ENCODE measurements around the gene PACRG. TPM values are rescaled to one million over a fixed set of nuclear protein-coding genes. Genes with fewer than 3 reads are reported as not detected.

The PACRG gene
- total and polyA plus RNA-seq, 4 donors, result 0.47 to 3.8 (median 2.4) TPM

GRCh38 chr6:163017801-163018200 is 290.0 kb downstream of the PACRG start:
- DNase-seq (ENCODE audit: low spot score), result no peak
- H3K36me3 ChIP-seq (ENCODE audit: control insufficient read depth in 4 of 4, insufficient read depth in 3 of 4, low read depth in 1 of 4, low read length in 3 of 4), result no peaks in the 10 kb centered on the region
- H3K4me3 ChIP-seq (ENCODE audit: low read depth in 1 of 3, low read length in 3 of 3), result no peak overlapping the region
- no peak overlapping the region for H3K27ac ChIP-seq (ENCODE audit: low read depth in 1 of 2, low read length in 2 of 2)
- WGBS, result 100% methylated on average over 1 of the region's 1 CpG
- no peaks in the 10 kb centered on the region for H3K4me1 ChIP-seq (ENCODE audit: control insufficient read depth in 4 of 4, insufficient read depth in 4 of 4, low read length in 3 of 4)
- H3K9me3 ChIP-seq (ENCODE audit: control insufficient read depth in 4 of 4, low read length in 3 of 4), result peaks cover 0 to under 1% (median 0%) of the 10 kb centered on the region in 4 donors
- H3K27me3 ChIP-seq (ENCODE audit: control insufficient read depth in 4 of 4, insufficient read depth in 4 of 4, low read length in 3 of 4), result no peaks in the 10 kb centered on the region
- no peak overlapping the region for H3K9ac ChIP-seq (ENCODE audit: low read depth in 1 of 2, low read length in 2 of 2)
- TF ChIP-seq SP1 (IDR thresholded peaks at IDR 0.05) (no peak), FOXA1 (IDR thresholded peaks at IDR 0.05) (no peak), HNF4A (conservative IDR thresholded peaks at IDR 0.05) (no peak), FOXA2 (IDR thresholded peaks at IDR 0.05) (no peak), EGR1 (IDR thresholded peaks at IDR 0.05; ENCODE audit: low read depth in 2 of 2) (no peak), YY1 (IDR thresholded peaks at IDR 0.05) (no peak), TAF1 (conservative IDR thresholded peaks at IDR 0.05) (no peak), GABPA (IDR thresholded peaks at IDR 0.05 in 1 of 2, conservative IDR thresholded peaks at IDR 0.05 in 1 of 2) (no peak), RXRA (IDR thresholded peaks at IDR 0.05) (no peak), JUND (IDR thresholded peaks at IDR 0.05) (no peak), NR2F2 (IDR thresholded peaks at IDR 0.05) (no peak), HNF4G (IDR thresholded peaks at IDR 0.05) (no peak), RAD21 (IDR thresholded peaks at IDR 0.05) (no peak)
- TF ChIP-seq, protein P1, sequence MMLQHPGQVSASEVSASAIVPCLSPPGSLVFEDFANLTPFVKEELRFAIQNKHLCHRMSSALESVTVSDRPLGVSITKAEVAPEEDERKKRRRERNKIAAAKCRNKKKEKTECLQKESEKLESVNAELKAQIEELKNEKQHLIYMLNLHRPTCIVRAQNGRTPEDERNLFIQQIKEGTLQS (IDR thresholded peaks at IDR 0.05), result no peak
- TF ChIP-seq, protein P2, sequence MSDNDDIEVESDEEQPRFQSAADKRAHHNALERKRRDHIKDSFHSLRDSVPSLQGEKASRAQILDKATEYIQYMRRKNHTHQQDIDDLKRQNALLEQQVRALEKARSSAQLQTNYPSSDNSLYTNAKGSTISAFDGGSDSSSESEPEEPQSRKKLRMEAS (IDR thresholded peaks at IDR 0.05), result no peak
- TF ChIP-seq, protein P3, sequence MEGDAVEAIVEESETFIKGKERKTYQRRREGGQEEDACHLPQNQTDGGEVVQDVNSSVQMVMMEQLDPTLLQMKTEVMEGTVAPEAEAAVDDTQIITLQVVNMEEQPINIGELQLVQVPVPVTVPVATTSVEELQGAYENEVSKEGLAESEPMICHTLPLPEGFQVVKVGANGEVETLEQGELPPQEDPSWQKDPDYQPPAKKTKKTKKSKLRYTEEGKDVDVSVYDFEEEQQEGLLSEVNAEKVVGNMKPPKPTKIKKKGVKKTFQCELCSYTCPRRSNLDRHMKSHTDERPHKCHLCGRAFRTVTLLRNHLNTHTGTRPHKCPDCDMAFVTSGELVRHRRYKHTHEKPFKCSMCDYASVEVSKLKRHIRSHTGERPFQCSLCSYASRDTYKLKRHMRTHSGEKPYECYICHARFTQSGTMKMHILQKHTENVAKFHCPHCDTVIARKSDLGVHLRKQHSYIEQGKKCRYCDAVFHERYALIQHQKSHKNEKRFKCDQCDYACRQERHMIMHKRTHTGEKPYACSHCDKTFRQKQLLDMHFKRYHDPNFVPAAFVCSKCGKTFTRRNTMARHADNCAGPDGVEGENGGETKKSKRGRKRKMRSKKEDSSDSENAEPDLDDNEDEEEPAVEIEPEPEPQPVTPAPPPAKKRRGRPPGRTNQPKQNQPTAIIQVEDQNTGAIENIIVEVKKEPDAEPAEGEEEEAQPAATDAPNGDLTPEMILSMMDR (IDR thresholded peaks at IDR 0.05; ENCODE audit: low read depth, low read length, missing input control), result no peak
- TF ChIP-seq, protein P4, sequence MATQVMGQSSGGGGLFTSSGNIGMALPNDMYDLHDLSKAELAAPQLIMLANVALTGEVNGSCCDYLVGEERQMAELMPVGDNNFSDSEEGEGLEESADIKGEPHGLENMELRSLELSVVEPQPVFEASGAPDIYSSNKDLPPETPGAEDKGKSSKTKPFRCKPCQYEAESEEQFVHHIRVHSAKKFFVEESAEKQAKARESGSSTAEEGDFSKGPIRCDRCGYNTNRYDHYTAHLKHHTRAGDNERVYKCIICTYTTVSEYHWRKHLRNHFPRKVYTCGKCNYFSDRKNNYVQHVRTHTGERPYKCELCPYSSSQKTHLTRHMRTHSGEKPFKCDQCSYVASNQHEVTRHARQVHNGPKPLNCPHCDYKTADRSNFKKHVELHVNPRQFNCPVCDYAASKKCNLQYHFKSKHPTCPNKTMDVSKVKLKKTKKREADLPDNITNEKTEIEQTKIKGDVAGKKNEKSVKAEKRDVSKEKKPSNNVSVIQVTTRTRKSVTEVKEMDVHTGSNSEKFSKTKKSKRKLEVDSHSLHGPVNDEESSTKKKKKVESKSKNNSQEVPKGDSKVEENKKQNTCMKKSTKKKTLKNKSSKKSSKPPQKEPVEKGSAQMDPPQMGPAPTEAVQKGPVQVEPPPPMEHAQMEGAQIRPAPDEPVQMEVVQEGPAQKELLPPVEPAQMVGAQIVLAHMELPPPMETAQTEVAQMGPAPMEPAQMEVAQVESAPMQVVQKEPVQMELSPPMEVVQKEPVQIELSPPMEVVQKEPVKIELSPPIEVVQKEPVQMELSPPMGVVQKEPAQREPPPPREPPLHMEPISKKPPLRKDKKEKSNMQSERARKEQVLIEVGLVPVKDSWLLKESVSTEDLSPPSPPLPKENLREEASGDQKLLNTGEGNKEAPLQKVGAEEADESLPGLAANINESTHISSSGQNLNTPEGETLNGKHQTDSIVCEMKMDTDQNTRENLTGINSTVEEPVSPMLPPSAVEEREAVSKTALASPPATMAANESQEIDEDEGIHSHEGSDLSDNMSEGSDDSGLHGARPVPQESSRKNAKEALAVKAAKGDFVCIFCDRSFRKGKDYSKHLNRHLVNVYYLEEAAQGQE (IDR thresholded peaks at IDR 0.05), result no peak

DNA sequence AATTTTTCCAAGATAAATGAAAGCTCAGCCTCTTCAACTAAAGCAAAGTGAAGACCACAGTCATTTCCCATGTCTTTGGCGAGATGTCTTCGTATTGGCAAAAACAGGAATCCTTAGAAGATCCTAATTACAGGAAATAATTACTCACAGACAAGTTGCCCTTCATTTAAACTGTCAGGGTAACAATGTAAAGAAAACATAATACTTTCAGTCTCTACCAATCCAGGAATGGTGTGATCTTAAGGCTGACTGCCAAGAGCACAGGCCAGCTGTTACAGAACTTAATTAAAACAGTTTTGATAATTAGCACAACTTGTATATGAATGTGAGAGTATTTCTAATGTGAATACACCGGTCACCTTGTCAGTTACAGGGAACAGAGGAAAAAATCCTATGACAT is 292.2 kb downstream of the PACRG start:
- Histone ChIP-seq H3K27ac (ENCODE audit: low read depth in 1 of 2, low read length in 2 of 2) (no peak overlapping the region), H3K9me3 (ENCODE audit: control insufficient read depth in 4 of 4, low read length in 3 of 4) (peaks cover 0 to 9% (median under 1%) of the 10 kb centered on the region in 4 donors), H3K9ac (ENCODE audit: low read depth in 1 of 2, low read length in 2 of 2) (no peak overlapping the region), H3K4me3 (ENCODE audit: low read depth in 1 of 3, low read length in 3 of 3) (no peak overlapping the region), H3K4me1 (ENCODE audit: control insufficient read depth in 4 of 4, insufficient read depth in 4 of 4, low read length in 3 of 4) (no peaks in the 10 kb centered on the region), H3K36me3 (ENCODE audit: control insufficient read depth in 4 of 4, insufficient read depth in 3 of 4, low read depth in 1 of 4, low read length in 3 of 4) (no peaks in the 10 kb centered on the region), H3K27me3 (ENCODE audit: control insufficient read depth in 4 of 4, insufficient read depth in 4 of 4, low read length in 3 of 4) (no peaks in the 10 kb centered on the region)
- WGBS, result 73% methylated on average over 3 of the region's 3 CpGs
- no peak for DNase-seq (ENCODE audit: low spot score)
- TF ChIP-seq, protein P4 (IDR thresholded peaks at IDR 0.05), result no peak
- TF ChIP-seq FOXA1 (IDR thresholded peaks at IDR 0.05) (no peak), NR2F2 (IDR thresholded peaks at IDR 0.05) (no peak), EGR1 (IDR thresholded peaks at IDR 0.05; ENCODE audit: low read depth in 2 of 2) (no peak), SP1 (IDR thresholded peaks at IDR 0.05) (no peak), TAF1 (conservative IDR thresholded peaks at IDR 0.05) (no peak), RAD21 (IDR thresholded peaks at IDR 0.05) (no peak), JUND (IDR thresholded peaks at IDR 0.05) (no peak), HNF4G (IDR thresholded peaks at IDR 0.05) (no peak), ZBTB33 (IDR thresholded peaks at IDR 0.05) (no peak), FOXA2 (IDR thresholded peaks at IDR 0.05) (no peak)
- TF ChIP-seq, protein P3 (IDR thresholded peaks at IDR 0.05; ENCODE audit: low read depth, low read length, missing input control), result no peak
